BLaER1 (cell line): ENCODE data around the gene NUDT8.
A peak's percentile ranks its signal among the peaks of the same experiment; 100 is the strongest.

Source experiments
- H3K27ac ChIP-seq: shearing (Covaris generic); formaldehyde crosslinking; 2 replicates; pipeline ENCODE4 v1.8.1; 2022
- H3K27me3 ChIP-seq: shearing (Covaris generic); formaldehyde crosslinking; 2 replicates; pipeline ENCODE4 v1.8.1; 2022
- H3K36me3 ChIP-seq: shearing (Covaris generic); formaldehyde crosslinking; 2 replicates; pipeline ENCODE4 v1.8.1; 2022
- H3K4me1 ChIP-seq: shearing (Covaris generic); formaldehyde crosslinking; 2 replicates; pipeline ENCODE4 v1.8.1; 2022
- H3K4me2 ChIP-seq: shearing (Covaris generic); formaldehyde crosslinking; 2 replicates; pipeline ENCODE4 v1.8.1; 2022
- H3K4me3 ChIP-seq: shearing (Covaris generic); formaldehyde crosslinking; 2 replicates; pipeline ENCODE4 v1.8.1; 2022
- H3K9ac ChIP-seq: shearing (Covaris generic); formaldehyde crosslinking; 2 replicates; pipeline ENCODE4 v1.8.1; 2022
- H3K9me3 ChIP-seq: shearing (Covaris generic); formaldehyde crosslinking; 2 replicates; pipeline ENCODE4 v1.8.1; 2022
- H4K20me1 ChIP-seq: shearing (Covaris generic); formaldehyde crosslinking; 2 replicates; pipeline ENCODE4 v1.8.1; 2022
- Cebpa-rat ChIP-seq: shearing (Covaris generic); IDR thresholded peaks from 2 replicates; pipeline ENCODE4 v1.8.1; 2022

NUDT8 gene

DNA sequence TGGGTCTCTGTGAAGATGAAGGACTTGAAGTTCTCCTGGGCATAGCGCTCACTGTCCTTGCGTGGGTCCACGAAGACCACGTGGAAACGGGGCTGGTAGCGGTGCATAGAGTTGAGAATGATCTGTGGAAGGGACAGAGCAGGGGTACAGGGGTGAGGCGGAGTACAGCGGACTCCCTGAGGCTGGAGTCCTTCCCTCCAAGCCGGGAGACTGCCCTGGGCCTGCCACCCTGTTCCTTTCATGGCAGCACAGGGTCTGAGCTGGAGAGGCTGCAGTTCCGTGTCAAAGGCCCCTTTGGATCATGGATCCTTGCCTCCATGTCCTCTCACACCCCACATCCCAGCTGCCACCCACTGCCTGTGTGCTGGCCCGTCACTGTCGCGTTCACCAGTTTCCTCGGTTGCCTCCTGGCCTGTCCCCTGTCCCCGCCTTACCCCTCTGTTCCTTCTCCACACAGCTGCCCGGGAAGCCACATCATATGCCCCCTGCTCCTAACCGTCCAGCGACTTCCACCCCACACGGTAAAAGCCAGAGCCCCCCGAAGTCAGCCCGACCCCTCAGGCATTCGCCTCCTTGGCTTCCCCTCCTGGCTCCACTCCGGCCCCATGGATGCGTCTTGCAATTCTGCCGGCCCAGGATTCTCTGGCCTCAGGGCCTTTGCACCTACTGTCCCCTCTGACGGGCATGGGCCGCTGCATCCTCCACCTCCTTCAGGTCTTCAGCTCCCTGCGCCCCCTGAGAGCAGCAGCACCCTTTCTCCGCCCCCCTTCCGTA is 3.4 kb upstream of the NUDT8 start:
- Histone ChIP-seq H3K9me3 (no peaks in the 10 kb centered on the region), H3K4me1 (peaks cover 37% of the 10 kb centered on the region), H4K20me1 (no peaks in the 10 kb centered on the region), H3K27ac (peak overlapping the region; percentile 22; the same call in 1 of the 2 replicates), H3K4me2 (peak overlapping the region; percentile 34), H3K27me3 (no peaks in the 10 kb centered on the region), H3K36me3 (no peaks in the 10 kb centered on the region), H3K4me3 (no peak overlapping the region), H3K9ac (0 out of 2 replicates have a peak overlapping the region, but pooled peaks have one; percentile 41)
- TF ChIP-seq Cebpa-rat, result no peak

DNA sequence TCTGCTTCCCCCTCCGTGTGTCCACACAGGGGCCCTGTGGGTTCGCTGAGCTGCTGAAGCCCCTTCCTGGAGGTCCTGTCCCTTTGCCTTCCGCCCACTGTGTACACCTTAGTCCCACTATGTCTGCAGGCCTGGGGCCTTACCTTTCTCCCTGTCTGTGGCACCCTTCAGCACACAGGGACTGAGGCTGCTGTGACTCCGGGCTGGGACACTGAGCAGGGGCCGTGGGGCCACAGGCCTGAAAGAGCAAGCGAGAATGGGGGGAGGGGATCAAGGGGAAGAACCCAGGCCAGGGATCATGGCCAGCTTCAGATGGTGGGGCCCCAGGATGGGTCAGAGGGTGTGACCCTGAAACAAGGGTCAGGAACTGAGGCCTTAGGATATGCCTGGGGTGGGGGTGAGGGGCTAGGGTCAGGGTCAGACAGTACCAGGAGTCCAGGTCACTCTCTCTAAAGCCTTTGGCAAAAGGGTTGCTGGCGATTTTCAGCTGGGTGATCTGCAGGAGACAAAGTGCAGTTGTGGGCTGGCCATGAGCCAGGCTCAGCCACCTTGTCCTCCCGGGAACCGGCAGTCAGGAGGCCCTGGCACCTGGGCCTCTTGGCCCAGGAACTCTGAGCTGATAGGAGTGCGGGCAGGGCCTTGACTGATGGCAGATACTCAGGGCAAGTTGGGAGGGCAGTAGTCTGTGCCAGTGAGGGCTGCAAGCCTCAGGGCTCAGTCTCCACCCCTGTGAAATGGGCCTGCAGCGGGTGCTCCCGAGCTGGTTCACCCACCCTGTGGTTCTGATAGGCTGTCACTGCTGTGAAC is 2.6 kb upstream of the NUDT8 start:
- H3K9me3 ChIP-seq, result no peaks in the 10 kb centered on the region
- no peaks in the 10 kb centered on the region for H3K36me3 ChIP-seq
- TF ChIP-seq Cebpa-rat, result no peak
- peak overlapping the region; percentile 41; the same call in 1 of the 2 replicates for H3K9ac ChIP-seq
- H3K4me3 ChIP-seq, result no peak overlapping the region
- no peaks in the 10 kb centered on the region for H4K20me1 ChIP-seq
- peaks cover 37% of the 10 kb centered on the region for H3K4me1 ChIP-seq
- H3K27me3 ChIP-seq, result no peaks in the 10 kb centered on the region
- H3K4me2 ChIP-seq, result peak overlapping the region; percentile 34
- H3K27ac ChIP-seq, result peak overlapping the region; percentile 22; the same call in 1 of the 2 replicates

DNA sequence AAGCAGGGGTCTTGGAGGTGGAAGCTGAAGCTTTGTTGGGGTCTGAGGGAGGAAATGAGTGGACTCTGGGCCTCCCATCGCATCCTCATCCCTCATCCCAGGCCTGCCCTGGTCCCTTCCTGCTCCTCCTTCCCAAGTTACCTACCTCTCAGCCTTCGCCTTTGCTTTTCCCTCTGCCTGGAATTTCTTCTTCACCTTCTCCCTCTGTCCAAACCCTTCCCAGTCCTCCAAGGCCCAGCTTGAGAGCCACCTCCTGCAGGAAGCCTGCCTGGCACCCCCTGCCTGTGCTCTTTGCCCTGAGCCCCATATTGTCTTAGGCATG is 2.1 kb upstream of the NUDT8 start:
- H4K20me1 ChIP-seq, result no peaks in the 10 kb centered on the region
- TF ChIP-seq Cebpa-rat, result no peak
- H3K9me3 ChIP-seq, result no peaks in the 10 kb centered on the region
- H3K4me1 ChIP-seq, result peaks cover 37% of the 10 kb centered on the region
- H3K36me3 ChIP-seq, result no peaks in the 10 kb centered on the region
- peak overlapping the region; percentile 34; the same call in 1 of the 2 replicates for H3K4me2 ChIP-seq
- no peak overlapping the region for H3K9ac ChIP-seq
- H3K27me3 ChIP-seq, result no peaks in the 10 kb centered on the region
- 0 out of 2 replicates have a peak overlapping the region, but pooled peaks have one; percentile 22 for H3K27ac ChIP-seq
- no peak overlapping the region for H3K4me3 ChIP-seq

DNA sequence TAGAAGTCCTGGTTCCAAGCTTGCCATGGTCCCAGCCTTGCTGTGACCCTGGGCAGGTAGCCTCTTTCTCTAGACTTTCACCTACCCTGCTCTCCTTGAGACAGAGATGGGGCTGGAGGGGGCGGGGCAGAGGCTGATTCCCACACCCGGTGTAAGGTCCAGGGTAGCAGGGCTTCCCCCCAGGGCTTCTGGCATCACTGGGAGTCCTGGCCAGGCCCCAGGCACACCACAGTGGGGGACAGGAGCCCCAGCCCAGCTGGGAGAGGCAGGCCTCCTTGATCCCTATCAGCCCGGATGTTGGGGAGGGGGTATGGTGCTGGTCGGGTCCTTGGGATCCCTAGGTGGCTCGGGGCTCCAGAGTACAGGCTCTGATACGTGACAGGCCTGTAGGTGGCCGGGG is 1.7 kb upstream of the NUDT8 start:
- no peak for TF ChIP-seq Cebpa-rat
- H3K36me3 ChIP-seq, result no peaks in the 10 kb centered on the region
- peak overlapping the region; percentile 78; the same call in 1 of the 2 replicates for H3K9ac ChIP-seq
- H4K20me1 ChIP-seq, result no peaks in the 10 kb centered on the region
- H3K27ac ChIP-seq, result 0 out of 2 replicates have a peak overlapping the region, but pooled peaks have one; percentile 22
- no peaks in the 10 kb centered on the region for H3K9me3 ChIP-seq
- no peaks in the 10 kb centered on the region for H3K27me3 ChIP-seq
- peak overlapping the region; percentile 88 for H3K4me2 ChIP-seq
- H3K4me3 ChIP-seq, result no peak overlapping the region
- peaks cover 37% of the 10 kb centered on the region for H3K4me1 ChIP-seq

DNA sequence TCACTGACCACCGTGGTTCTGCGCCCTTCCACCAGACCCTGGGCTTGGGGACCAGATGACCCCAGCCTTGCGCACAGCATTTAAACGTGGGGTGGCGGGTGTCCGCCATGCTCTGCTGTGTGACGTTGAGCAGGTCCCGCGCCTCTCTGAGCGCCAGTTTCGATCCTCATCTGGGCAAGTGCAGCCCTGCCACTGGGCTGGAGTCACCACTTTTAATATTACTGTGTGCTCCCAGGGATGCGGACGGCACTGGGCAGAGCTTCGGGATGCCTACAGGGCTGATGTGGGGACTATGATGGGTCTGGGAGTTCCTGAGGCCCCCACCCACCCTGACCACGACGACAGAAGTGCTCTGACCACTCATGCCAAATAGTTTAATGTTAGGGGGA is 1.2 kb upstream of the NUDT8 start:
- H3K27ac ChIP-seq, result peak overlapping the region; percentile 78
- no peaks in the 10 kb centered on the region for H4K20me1 ChIP-seq
- TF ChIP-seq Cebpa-rat, result no peak
- H3K4me1 ChIP-seq, result peaks cover 37% of the 10 kb centered on the region
- no peaks in the 10 kb centered on the region for H3K9me3 ChIP-seq
- peak overlapping the region; percentile 88 for H3K4me2 ChIP-seq
- H3K36me3 ChIP-seq, result no peaks in the 10 kb centered on the region
- H3K27me3 ChIP-seq, result no peaks in the 10 kb centered on the region
- H3K9ac ChIP-seq, result peak overlapping the region; percentile 78
- peak overlapping the region; percentile 77 for H3K4me3 ChIP-seq

DNA sequence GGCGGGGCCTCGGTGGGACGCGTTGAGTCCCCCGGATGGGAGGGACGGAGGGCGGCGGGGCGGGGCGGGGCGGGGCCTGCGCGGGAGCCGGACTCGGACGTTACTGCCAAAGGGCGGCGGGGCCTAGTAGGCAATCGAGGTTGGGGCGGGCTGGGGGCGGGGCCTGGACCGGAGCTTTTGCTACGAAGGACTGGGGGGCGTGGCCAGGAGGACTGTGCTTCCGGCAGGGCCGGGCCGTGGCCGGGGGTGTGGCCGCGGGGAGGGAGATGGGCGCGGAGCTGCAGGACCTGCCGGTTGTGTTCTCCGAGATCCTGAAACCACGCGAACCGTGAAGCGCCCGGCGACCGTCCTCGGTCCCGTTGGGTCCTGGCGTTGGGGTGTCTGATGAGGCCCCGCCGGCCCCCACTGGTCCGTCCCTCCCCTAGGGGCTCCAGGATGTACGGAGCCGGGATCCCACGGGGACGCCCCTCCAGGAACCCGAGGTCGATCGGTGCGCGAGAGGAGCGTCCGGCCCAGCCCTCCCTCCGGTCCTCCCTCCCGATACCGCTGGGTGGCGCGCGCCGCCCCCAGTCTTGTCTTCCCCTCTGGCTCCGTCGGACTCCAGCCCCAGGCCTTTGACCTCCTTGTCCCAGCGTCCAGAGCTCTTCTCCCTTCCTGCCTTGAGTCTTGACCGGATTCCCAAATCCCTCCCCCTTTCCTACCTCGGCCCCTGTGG is 648 bp upstream of the NUDT8 start:
- Histone ChIP-seq H3K4me2 (peak overlapping the region; percentile 88), H3K27me3 (no peaks in the 10 kb centered on the region), H3K36me3 (no peaks in the 10 kb centered on the region), H3K27ac (peak overlapping the region; percentile 78), H4K20me1 (no peaks in the 10 kb centered on the region), H3K9ac (peak overlapping the region; percentile 78), H3K4me1 (peaks cover 40% of the 10 kb centered on the region), H3K4me3 (peak overlapping the region; percentile 77), H3K9me3 (no peaks in the 10 kb centered on the region)
- no peak for TF ChIP-seq Cebpa-rat

DNA sequence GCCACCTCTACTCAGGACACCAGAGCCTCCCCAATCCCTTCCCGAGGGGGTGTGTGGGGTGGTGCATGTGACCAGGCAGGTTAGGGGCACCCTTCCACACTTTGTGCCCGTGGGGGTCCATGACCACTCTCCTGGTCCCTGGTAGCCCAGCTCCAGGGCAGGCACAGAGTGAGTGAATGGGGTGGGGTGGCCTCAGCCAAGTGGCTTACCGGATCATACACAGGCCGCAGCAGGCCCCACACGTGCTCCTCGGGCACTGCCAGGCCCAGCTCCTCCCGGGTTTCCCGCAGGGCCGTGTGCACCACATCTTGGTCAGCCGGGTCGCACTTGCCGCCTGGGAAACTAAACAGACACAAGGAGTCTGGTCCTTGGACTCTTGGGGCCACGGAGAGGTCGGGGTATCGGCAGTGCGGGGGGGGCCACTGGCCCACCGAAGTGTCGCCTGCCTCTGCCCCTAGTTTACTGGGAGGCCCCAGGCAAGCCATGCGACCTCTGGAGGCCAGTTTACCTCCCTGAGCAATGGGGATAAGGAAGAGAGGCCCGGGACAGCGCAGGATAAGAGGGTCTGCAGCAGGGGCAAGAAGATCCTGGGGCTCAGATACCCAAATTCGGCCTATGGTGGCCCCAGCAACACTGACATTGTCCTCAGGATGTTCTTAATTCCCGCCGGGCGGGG is 889 bp downstream of the NUDT8 start:
- Histone ChIP-seq H3K4me2 (peak overlapping the region; percentile 99), H3K9me3 (no peaks in the 10 kb centered on the region), H4K20me1 (no peaks in the 10 kb centered on the region), H3K4me1 (peaks cover 54% of the 10 kb centered on the region), H3K36me3 (no peaks in the 10 kb centered on the region), H3K27ac (peak overlapping the region; percentile 49; the same call in 1 of the 2 replicates), H3K4me3 (peak overlapping the region; percentile 77), H3K9ac (no peak overlapping the region; the same call in 1 of the 2 replicates), H3K27me3 (no peaks in the 10 kb centered on the region)
- TF ChIP-seq Cebpa-rat, result no peak

DNA sequence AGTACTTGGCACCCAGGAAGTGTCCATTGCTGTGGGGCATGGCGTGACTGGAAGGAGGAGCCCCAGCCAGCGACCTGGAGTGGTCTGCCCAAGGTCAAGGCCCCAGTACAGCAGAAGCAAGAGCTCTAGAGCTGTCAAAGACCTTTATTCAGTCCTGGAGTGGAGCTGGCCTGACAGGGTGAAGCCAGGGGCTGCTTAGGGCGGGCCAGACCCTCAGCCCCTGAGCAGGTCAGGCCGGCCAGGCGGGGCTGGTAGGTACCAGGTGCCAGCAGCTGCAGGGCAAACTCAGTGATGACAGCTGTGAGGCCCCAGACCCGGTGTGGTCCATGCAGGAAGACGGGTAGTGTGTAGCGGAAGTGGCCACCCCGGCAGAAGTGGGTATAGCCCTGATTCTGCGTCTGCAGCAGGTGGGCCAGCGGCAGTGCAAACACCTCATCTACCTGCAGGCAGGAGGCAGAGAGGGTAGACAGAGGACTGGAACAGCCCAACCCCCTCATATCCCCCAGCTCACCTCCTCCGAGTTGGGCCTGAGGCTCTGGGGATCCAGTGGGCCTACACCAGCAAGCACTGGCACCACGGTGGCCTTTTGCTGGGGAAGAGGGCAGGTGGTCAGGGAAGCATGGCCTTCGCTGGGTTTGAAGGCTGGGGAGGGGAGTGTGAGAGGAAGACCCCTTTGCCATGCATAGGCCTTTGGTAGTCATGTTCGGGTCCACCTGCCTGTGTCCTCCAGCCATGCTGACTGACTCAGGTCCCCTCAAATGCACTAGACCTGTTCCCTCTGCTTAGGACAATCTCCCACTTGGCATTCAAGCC is 1.7 kb downstream of the NUDT8 start:
- no peaks in the 10 kb centered on the region for H3K27me3 ChIP-seq
- no peaks in the 10 kb centered on the region for H4K20me1 ChIP-seq
- peak overlapping the region; percentile 49; the same call in 1 of the 2 replicates for H3K27ac ChIP-seq
- H3K4me3 ChIP-seq, result no peak overlapping the region
- H3K9ac ChIP-seq, result no peak overlapping the region
- no peak overlapping the region for H3K4me2 ChIP-seq
- TF ChIP-seq Cebpa-rat, result no peak
- peaks cover 54% of the 10 kb centered on the region for H3K4me1 ChIP-seq
- no peaks in the 10 kb centered on the region for H3K36me3 ChIP-seq
- H3K9me3 ChIP-seq, result no peaks in the 10 kb centered on the region
